ENCODE data around the gene LY6G5C. TPM values are rescaled to one million over a fixed set of nuclear protein-coding genes. Genes with fewer than 3 reads are reported as not detected.
A peak's percentile ranks its signal among the peaks of the same experiment; 100 is the strongest.

Gene LY6G5C
- total and polyA plus RNA-seq, 2 of the 13 experiments (the other 11 are each of a cell fraction or from before 2014, with no cell fraction given): 0.33 to 0.55 TPM

GRCh38 chr6:31659649-31660380 lies 21.1 kb downstream of the LY6G5C start (continued):
- TF ChIP-seq ZNF780A (CRISPR knock-in tag; IDR thresholded peaks at IDR 0.05) (0 out of 2 replicates have a peak, but pooled peaks have one; percentile 13), ZNF230 (CRISPR knock-in tag; IDR thresholded peaks at IDR 0.05) (no peak), ZFP41 (CRISPR knock-in tag; IDR thresholded peaks at IDR 0.05; ENCODE audit: borderline replicate concordance) (peak; percentile 38; the same call in 1 of the 2 replicates), ZBTB26 (CRISPR knock-in tag; IDR thresholded peaks at IDR 0.05; ENCODE audit: borderline replicate concordance) (peak; percentile 20; the same call in 1 of the 2 replicates), ZSCAN22 (CRISPR knock-in tag; IDR thresholded peaks at IDR 0.05) (no peak), MEF2D (CRISPR knock-in tag; IDR thresholded peaks at IDR 0.05) (no peak), MYPOP (CRISPR knock-in tag; IDR thresholded peaks at IDR 0.05) (no peak), CHD4 (IDR thresholded peaks at IDR 0.05; ENCODE audit: borderline replicate concordance, low read length) (no peak), CENPX (CRISPR knock-in tag; IDR thresholded peaks at IDR 0.05) (no peak), ERF (CRISPR knock-in tag; IDR thresholded peaks at IDR 0.05) (no peak), ZNF552 (CRISPR knock-in tag; IDR thresholded peaks at IDR 0.05; ENCODE audit: borderline replicate concordance) (0 out of 2 replicates have a peak, but pooled peaks have one; percentile 14), ZNF235 (CRISPR knock-in tag; IDR thresholded peaks at IDR 0.05; ENCODE audit: borderline replicate concordance) (no peak), BRD4 (CRISPR knock-in tag; IDR thresholded peaks at IDR 0.05) (no peak), HCFC1 (IDR thresholded peaks at IDR 0.05; ENCODE audit: low read depth, low read length) (no peak), ZNF691 (CRISPR knock-in tag; IDR thresholded peaks at IDR 0.05; ENCODE audit: borderline replicate concordance, low read depth) (0 out of 2 replicates have a peak, but pooled peaks have one; percentile 2), KDM6A (CRISPR knock-in tag; IDR thresholded peaks at IDR 0.05; ENCODE audit: low read depth) (no peak), RAD51 (IDR thresholded peaks at IDR 0.05; ENCODE audit: borderline replicate concordance) (no peak), PRDM10 (CRISPR knock-in tag; IDR thresholded peaks at IDR 0.05; ENCODE audit: low read depth) (no peak), NFATC3 (CRISPR knock-in tag; IDR thresholded peaks at IDR 0.05) (no peak), U2AF2 (IDR thresholded peaks at IDR 0.05; ENCODE audit: low read depth, low read length) (no peak), ZNF564 (CRISPR knock-in tag; IDR thresholded peaks at IDR 0.05) (no peak; the same call in 1 of the 2 replicates), MIER3 (CRISPR knock-in tag; IDR thresholded peaks at IDR 0.05; ENCODE audit: borderline replicate concordance) (no peak), ZNF501 (CRISPR knock-in tag; IDR thresholded peaks at IDR 0.05) (no peak), SMAD1 (CRISPR knock-in tag; IDR thresholded peaks at IDR 0.05; ENCODE audit: borderline replicate concordance, low read depth) (no peak)
